HEK293 (cell line): ENCODE results near the gene ELF3.

Source experiments
- CTCF ChIA-PET: fragments of 350-600 bp; formaldehyde crosslinking; extraction: SDS; loops from one replicate; lab custom pipeline; 2021; ENCODE audit warnings: antibody characterized with exemption; lab: Yijun Ruan, JAX
- POLR2A ChIA-PET: fragments of 300-600 bp; formaldehyde crosslinking; extraction: SDS; loops from one replicate; lab custom pipeline; 2020; ENCODE audit warnings: antibody characterized with exemption, inconsistent platforms; lab: Yijun Ruan, JAX
- H3K27ac ChIP-seq: fragments of 200-500 bp; sonication (Bioruptor generic); 2 replicates; pipeline ENCODE4 v1.5.1; 2014; ENCODE audit warnings: low read depth, low read length, control low read depth, inconsistent platforms; ENCODE audit errors: extremely low read depth
- H3K36me3 ChIP-seq, 2 experiments: fragments of 200-500 bp in 1 of 2; sonication (Bioruptor generic) in 1 of 2; 1 replicate in 1 of 2; 2 replicates in 1 of 2; pipeline ENCODE4 v1.5.1; 2014 to 2017; ENCODE audit warnings: inconsistent platforms in 2 of 2, low read length in 2 of 2; ENCODE audit not compliant: control insufficient read depth in 2 of 2, insufficient read depth in 1 of 2
- H3K4me1 ChIP-seq: fragments of 200-500 bp; sonication (Bioruptor generic); 2 replicates; pipeline ENCODE4 v1.5.1; 2014; ENCODE audit warnings: mild to moderate bottlenecking, low read length, inconsistent platforms; ENCODE audit not compliant: control insufficient read depth, insufficient read depth
- H3K4me3 ChIP-seq: 2 replicates; pipeline ENCODE4 v1.5.1; 2011; ENCODE audit warnings: low read depth, mild to moderate bottlenecking, control low read depth, low read length, moderate library complexity
- H3K9me3 ChIP-seq: fragments of 200-500 bp; sonication (Bioruptor generic); 2 replicates; pipeline ENCODE4 v1.5.1; 2014; ENCODE audit warnings: low read depth, low read length, inconsistent platforms; ENCODE audit not compliant: control insufficient read depth, insufficient read depth
- KLF7 ChIP-seq: fragments of 450-650 bp; formaldehyde crosslinking; IDR thresholded peaks from 2 replicates; pipeline ENCODE4 v1.5.1; 2016; ENCODE audit warnings: missing biosample characterization, missing genetic modification characterization, borderline replicate concordance
- TCF7L2 ChIP-seq: IDR thresholded peaks from 2 replicates; pipeline ENCODE4 v1.6.1; 2011; ENCODE audit warnings: low read depth, mild to moderate bottlenecking, inconsistent platforms, low read length, moderate library complexity, borderline replicate concordance
- YY2 ChIP-seq: fragments of 450-650 bp; formaldehyde crosslinking; IDR thresholded peaks from 2 replicates; pipeline ENCODE4 v1.5.1; 2016; ENCODE audit warnings: missing biosample characterization, missing genetic modification characterization
- ZIC2 ChIP-seq: fragments of 450-650 bp; formaldehyde crosslinking; IDR thresholded peaks from 2 replicates; pipeline ENCODE4 v1.5.1; 2016; ENCODE audit warnings: missing biosample characterization, missing genetic modification characterization
- ZNF121 ChIP-seq: fragments of 450-650 bp; formaldehyde crosslinking; IDR thresholded peaks from 2 replicates; pipeline ENCODE4 v1.5.1; 2016; ENCODE audit warnings: missing biosample characterization, missing genetic modification characterization
- ZNF335 ChIP-seq: fragments of 450-650 bp; formaldehyde crosslinking; conservative IDR thresholded peaks from 2 replicates; pipeline ENCODE4 v1.5.1; 2016; ENCODE audit warnings: missing biosample characterization, missing genetic modification characterization
- ZNF394 ChIP-seq: fragments of 450-650 bp; formaldehyde crosslinking; IDR thresholded peaks from 2 replicates; pipeline ENCODE4 v1.5.1; 2016; ENCODE audit warnings: missing biosample characterization, missing genetic modification characterization, mild to moderate bottlenecking, moderate library complexity, borderline replicate concordance
- ZNF398 ChIP-seq: fragments of 450-650 bp; formaldehyde crosslinking; IDR thresholded peaks from 2 replicates; pipeline ENCODE4 v1.5.1; 2017; ENCODE audit warnings: missing biosample characterization, missing genetic modification characterization
- ZNF404 ChIP-seq: fragments of 450-650 bp; formaldehyde crosslinking; IDR thresholded peaks from 2 replicates; pipeline ENCODE4 v1.5.1; 2017; ENCODE audit warnings: missing biosample characterization, missing genetic modification characterization
- ZNF423 ChIP-seq: fragments of 450-650 bp; formaldehyde crosslinking; IDR thresholded peaks from 2 replicates; pipeline ENCODE4 v1.5.1; 2016; ENCODE audit warnings: missing biosample characterization, missing genetic modification characterization
- ZNF560 ChIP-seq: fragments of 450-650 bp; formaldehyde crosslinking; IDR thresholded peaks from 2 replicates; pipeline ENCODE4 v1.5.1; 2017; ENCODE audit warnings: missing biosample characterization, missing genetic modification characterization, borderline replicate concordance
- ZNF610 ChIP-seq: fragments of 450-650 bp; formaldehyde crosslinking; IDR thresholded peaks from 2 replicates; pipeline ENCODE4 v1.5.1; 2016; ENCODE audit warnings: missing biosample characterization, missing genetic modification characterization, borderline replicate concordance
- ZNF621 ChIP-seq: fragments of 450-650 bp; formaldehyde crosslinking; IDR thresholded peaks from 2 replicates; pipeline ENCODE4 v1.5.1; 2017; ENCODE audit warnings: missing biosample characterization, missing genetic modification characterization
- ZNF624 ChIP-seq: fragments of 450-650 bp; formaldehyde crosslinking; IDR thresholded peaks from 2 replicates; pipeline ENCODE4 v1.5.1; 2017; ENCODE audit warnings: missing biosample characterization, missing genetic modification characterization
- ZNF830 ChIP-seq: fragments of 450-650 bp; IDR thresholded peaks from 2 replicates; pipeline ENCODE4 v1.5.0; 2018; ENCODE audit warnings: missing biosample characterization, missing genetic modification characterization, low read depth, mild to moderate bottlenecking, moderate library complexity
- TF ChIP-seq, protein P1 (sequence below): fragments of 450-650 bp; formaldehyde crosslinking; IDR thresholded peaks from 2 replicates; pipeline ENCODE4 v1.5.1; 2016; ENCODE audit warnings: missing biosample characterization, missing genetic modification characterization
- TF ChIP-seq, protein P2 (sequence below): fragments of 450-650 bp; formaldehyde crosslinking; optimal IDR thresholded peaks from 2 replicates; pipeline ENCODE3; 2016; ENCODE audit warnings: missing biosample characterization, mild to moderate bottlenecking, missing genetic modification characterization
- TF ChIP-seq, protein P3 (sequence below): fragments of 450-650 bp; formaldehyde crosslinking; IDR thresholded peaks from 2 replicates; pipeline ENCODE4 v1.5.1; 2016; ENCODE audit warnings: missing biosample characterization, missing genetic modification characterization

The ELF3 gene

DNA sequence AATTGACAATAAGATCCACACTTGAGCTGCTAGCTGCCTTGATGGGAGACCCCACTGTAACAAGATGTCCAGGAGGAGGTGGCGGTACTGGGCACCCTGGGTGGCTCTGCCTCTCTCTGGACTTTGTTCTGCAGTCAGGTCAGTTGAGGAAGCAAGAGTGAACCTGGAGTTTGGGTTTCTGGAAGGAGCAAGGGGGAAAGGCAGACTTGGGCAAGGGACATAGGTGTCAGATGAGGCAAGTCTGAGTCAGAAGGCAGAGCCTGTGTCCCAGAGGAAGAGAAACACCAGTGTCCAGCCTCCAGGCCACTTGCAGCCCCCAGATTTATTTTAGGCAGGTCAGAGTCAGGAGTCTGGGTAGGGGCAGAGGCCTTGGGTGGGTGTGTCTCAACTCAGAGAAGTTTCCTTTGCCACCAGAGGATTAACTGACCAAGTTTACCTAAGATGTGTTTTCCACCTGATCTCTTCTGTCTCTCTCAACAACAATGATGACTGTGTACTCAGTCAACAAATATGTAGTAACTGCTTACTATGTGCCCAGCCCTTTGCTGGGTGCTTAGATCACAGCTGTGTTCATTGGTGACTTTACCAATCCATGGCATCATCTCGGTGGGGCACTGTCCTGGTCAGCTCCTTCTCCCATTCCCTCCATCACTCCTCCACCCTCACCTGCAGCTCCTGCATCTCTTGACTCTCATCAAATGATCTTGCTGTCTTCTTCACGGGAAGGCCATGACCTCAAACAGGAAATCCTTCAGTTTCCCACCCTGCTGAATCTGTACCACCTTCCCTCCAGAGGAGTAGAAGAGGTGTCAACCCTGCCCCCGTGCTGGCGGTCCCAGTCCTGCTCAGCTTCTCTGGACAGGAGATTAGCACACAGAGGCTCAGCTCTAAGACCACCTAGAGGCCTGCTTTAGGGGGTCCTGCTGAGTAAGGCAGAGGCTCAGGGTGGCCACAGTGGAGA, 36.6 kb downstream of the ELF3 start:
- H3K4me3 ChIP-seq, result no peak overlapping the region
- POLR2A ChIA-PET, result no interaction called here
- H3K27ac ChIP-seq, result no peak overlapping the region
- H3K4me1 ChIP-seq, result no peaks in the 10 kb centered on the region
- TF ChIP-seq YY2 (tag by site-specific recombination) (no peak), ZIC2 (no peak), ZNF121 (tag by site-specific recombination) (no peak), ZNF624 (no peak)
- H3K9me3 ChIP-seq, result no peaks in the 10 kb centered on the region
- CTCF ChIA-PET, result no interaction called here
- no peaks in the 10 kb centered on the region for H3K36me3 ChIP-seq

DNA sequence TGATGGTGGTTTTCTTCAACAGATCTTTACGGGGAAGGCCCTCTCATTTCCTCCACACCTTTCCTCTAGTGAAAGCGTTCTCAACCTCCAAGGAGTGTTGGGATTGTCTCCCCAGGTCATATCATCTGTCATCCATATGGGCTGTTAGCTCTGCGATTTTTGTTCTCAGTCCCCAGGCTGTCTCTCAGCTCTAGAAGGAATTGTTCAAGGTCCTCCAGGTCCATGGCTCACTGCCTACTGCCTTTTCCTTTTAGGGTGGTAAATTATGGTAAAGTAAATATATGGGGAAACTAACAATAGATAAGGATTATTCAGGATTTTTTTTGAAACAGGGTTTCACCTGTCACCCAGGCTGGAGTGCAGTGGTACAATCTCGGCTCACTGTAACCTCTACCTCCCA, 37.6 kb downstream of the ELF3 start:
- Histone ChIP-seq H3K36me3 (no peaks in the 10 kb centered on the region), H3K9me3 (no peaks in the 10 kb centered on the region), H3K4me3 (no peak overlapping the region), H3K27ac (no peak overlapping the region)
- ChIA-PET POLR2A (no interaction called here), CTCF (interaction anchor here (0.7 kb wide), 1 partner anchor 11 kb away, joined by 3 read pairs; no protein-coding TSS in a partner anchor)
- TF ChIP-seq ZNF830 (tag by site-specific recombination), result no peak
- no peak for TF ChIP-seq ZNF423
- TF ChIP-seq, protein P1, sequence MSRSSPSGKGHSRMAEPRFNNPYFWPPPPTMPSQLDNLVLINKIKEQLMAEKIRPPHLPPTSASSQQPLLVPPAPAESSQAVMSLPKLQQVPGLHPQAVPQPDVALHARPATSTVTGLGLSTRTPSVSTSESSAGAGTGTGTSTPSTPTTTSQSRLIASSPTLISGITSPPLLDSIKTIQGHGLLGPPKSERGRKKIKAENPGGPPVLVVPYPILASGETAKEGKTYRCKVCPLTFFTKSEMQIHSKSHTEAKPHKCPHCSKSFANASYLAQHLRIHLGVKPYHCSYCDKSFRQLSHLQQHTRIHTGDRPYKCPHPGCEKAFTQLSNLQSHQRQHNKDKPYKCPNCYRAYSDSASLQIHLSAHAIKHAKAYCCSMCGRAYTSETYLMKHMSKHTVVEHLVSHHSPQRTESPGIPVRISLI, result no peak
- TF ChIP-seq, protein P2, sequence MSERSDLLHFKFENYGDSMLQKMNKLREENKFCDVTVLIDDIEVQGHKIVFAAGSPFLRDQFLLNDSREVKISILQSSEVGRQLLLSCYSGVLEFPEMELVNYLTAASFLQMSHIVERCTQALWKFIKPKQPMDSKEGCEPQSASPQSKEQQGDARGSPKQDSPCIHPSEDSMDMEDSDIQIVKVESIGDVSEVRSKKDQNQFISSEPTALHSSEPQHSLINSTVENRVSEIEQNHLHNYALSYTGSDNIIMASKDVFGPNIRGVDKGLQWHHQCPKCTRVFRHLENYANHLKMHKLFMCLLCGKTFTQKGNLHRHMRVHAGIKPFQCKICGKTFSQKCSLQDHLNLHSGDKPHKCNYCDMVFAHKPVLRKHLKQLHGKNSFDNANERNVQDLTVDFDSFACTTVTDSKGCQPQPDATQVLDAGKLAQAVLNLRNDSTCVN, result no peak
- no peak for TF ChIP-seq ZNF394 (tag by site-specific recombination)
- TF ChIP-seq ZNF404, result no peak
- TF ChIP-seq ZNF335 (tag by site-specific recombination), result no peak
- no peak for TF ChIP-seq ZNF610 (tag by site-specific recombination)
- no peak for TF ChIP-seq ZNF621 (tag by site-specific recombination)
- no peak for TF ChIP-seq TCF7L2
- no peak for TF ChIP-seq ZNF398
- TF ChIP-seq, protein P3, sequence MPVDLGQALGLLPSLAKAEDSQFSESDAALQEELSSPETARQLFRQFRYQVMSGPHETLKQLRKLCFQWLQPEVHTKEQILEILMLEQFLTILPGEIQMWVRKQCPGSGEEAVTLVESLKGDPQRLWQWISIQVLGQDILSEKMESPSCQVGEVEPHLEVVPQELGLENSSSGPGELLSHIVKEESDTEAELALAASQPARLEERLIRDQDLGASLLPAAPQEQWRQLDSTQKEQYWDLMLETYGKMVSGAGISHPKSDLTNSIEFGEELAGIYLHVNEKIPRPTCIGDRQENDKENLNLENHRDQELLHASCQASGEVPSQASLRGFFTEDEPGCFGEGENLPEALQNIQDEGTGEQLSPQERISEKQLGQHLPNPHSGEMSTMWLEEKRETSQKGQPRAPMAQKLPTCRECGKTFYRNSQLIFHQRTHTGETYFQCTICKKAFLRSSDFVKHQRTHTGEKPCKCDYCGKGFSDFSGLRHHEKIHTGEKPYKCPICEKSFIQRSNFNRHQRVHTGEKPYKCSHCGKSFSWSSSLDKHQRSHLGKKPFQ (tag by site-specific recombination), result no peak
- no peak for TF ChIP-seq KLF7 (tag by site-specific recombination)
- TF ChIP-seq ZNF560 (tag by site-specific recombination), result no peak
- TF ChIP-seq YY2 (tag by site-specific recombination), result no peak
- TF ChIP-seq, all 188 proteins: peak for 0
- H3K4me1 ChIP-seq, result no peaks in the 10 kb centered on the region
